Embryonic facial prominence (tissue), 1 donor: ENCODE measurements around the gene BNC2.

Source experiments
- DNase-seq: peaks from one replicate; pipeline ENCODE4 v3.0.0-alpha.2; 2016; ENCODE audit errors: extremely low spot score

Gene BNC2

GRCh38 chr9:16675131-16675530 is 195.3 kb downstream of the BNC2 start:
- no peak for DNase-seq

- no peak for DNase-seq
Observed at GRCh38 chr9:16673171-16673570, 197.3 kb downstream of the BNC2 start.

- DNase-seq: no peak
Observed at GRCh38 chr9:16672501-16672900, 198.0 kb downstream of the BNC2 start.

- no peak for DNase-seq
Observed at GRCh38 chr9:16671591-16672137, 198.8 kb downstream of the BNC2 start.

GRCh38 chr9:16670791-16671190 is 199.7 kb downstream of the BNC2 start:
- no peak for DNase-seq

- DNase-seq: no peak
Observed at GRCh38 chr9:16668734-16669295, 201.7 kb downstream of the BNC2 start.

GRCh38 chr9:16664211-16664610 is 206.3 kb downstream of the BNC2 start:
- no peak for DNase-seq

GRCh38 chr9:16661816-16662215 is 208.7 kb downstream of the BNC2 start:
- no peak for DNase-seq

- no peak for DNase-seq
Observed at GRCh38 chr9:16659096-16659495, 211.4 kb downstream of the BNC2 start.

- no peak for DNase-seq
Observed at GRCh38 chr9:16656432-16657169, 213.9 kb downstream of the BNC2 start.

- DNase-seq: no peak
Observed at GRCh38 chr9:16654596-16655126, 215.8 kb downstream of the BNC2 start.

- no peak for DNase-seq
Observed at GRCh38 chr9:16653491-16654399, 216.7 kb downstream of the BNC2 start.

- DNase-seq: no peak
Observed at GRCh38 chr9:16652582-16652981, 217.9 kb downstream of the BNC2 start.

GRCh38 chr9:16651446-16651964 is 219.0 kb downstream of the BNC2 start:
- no peak for DNase-seq

- DNase-seq: no peak
Observed at GRCh38 chr9:16645970-16646369, 224.5 kb downstream of the BNC2 start.

GRCh38 chr9:16642421-16643109 is 227.9 kb downstream of the BNC2 start:
- no peak for DNase-seq

GRCh38 chr9:16640649-16641048 is 229.8 kb downstream of the BNC2 start:
- DNase-seq: no peak

- no peak for DNase-seq
Observed at GRCh38 chr9:16639644-16640043, 230.8 kb downstream of the BNC2 start.

GRCh38 chr9:16637911-16638310 is 232.6 kb downstream of the BNC2 start:
- no peak for DNase-seq

- DNase-seq: no peak
Observed at GRCh38 chr9:16637218-16637617, 233.3 kb downstream of the BNC2 start.

- no peak for DNase-seq
Observed at GRCh38 chr9:16633794-16634193, 236.7 kb downstream of the BNC2 start.
